Neural crest cell (in vitro differentiated cells): ENCODE results near the gene GSG1. TPM values are rescaled to one million over a fixed set of nuclear protein-coding genes. Genes with fewer than 3 reads are reported as not detected.

Experiments
- DNase-seq: peaks from one replicate; pipeline ENCODE4 v3.0.0; 2021; ENCODE audit warnings: low read depth, mixed read lengths, low spot score
- H3K27ac Mint-ChIP-seq: one replicate; pipeline ENCODE4 v1.8.0; 2021; ENCODE audit warnings: mild to moderate bottlenecking, mixed read lengths; ENCODE audit not compliant: unreplicated experiment
- H3K27me3 Mint-ChIP-seq: 2 replicates; pipeline ENCODE4 v1.8.0; 2021; ENCODE audit warnings: low read depth, mild to moderate bottlenecking, mixed read lengths
- H3K36me3 Mint-ChIP-seq: 2 replicates; pipeline ENCODE4 v1.8.0; 2021; ENCODE audit warnings: low read depth, mild to moderate bottlenecking, mixed read lengths
- H3K4me1 Mint-ChIP-seq: 2 replicates; pipeline ENCODE4 v1.8.0; 2021; ENCODE audit warnings: mixed read lengths
- H3K4me3 Mint-ChIP-seq: one replicate; pipeline ENCODE4 v1.8.0; 2021; ENCODE audit warnings: mild to moderate bottlenecking, mixed read lengths
- H3K9me3 Mint-ChIP-seq: 2 replicates; pipeline ENCODE4 v1.8.0; 2021; ENCODE audit warnings: mixed read lengths
- total RNA-seq: library from RNA; stranded (reverse); gene quantifications from 2 replicates; pipeline ENCODE4 v1.2.1, GENCODE V29; 2021
- TF ChIP-seq, protein P1 (sequence below): fragments of 200-600 bp; sonication (generic); conservative IDR thresholded peaks from 2 replicates; pipeline ENCODE4 v1.5.0; 2021; ENCODE audit warnings: antibody characterized with exemption, mild to moderate bottlenecking

Gene GSG1
- total RNA-seq, 1 donor from 2014 or later, result not detected

DNA sequence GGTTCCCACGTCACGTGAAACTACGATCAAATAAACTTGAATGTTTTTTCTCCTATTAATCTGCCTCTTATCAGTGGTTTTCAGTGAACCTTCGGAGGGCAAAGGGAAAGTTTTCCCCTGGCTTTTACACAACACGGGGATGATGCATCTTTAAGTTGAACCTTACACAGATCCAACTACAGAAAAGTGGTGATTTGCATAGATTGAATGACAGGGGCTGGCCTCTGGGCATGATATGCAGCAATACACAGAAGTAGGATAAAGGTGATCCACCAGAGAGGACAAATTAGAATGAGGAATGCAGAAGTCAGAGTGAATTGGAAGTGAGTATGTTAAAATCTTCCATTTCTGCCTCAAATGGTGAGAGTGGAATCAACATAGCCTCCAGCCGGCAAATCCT is 11.6 kb downstream of the GSG1 start:
- Mint-ChIP-seq H3K27ac (no peak overlapping the region), H3K27me3 (peaks cover 7% of the 10 kb centered on the region), H3K4me1 (peaks cover 16% of the 10 kb centered on the region), H3K36me3 (no peaks in the 10 kb centered on the region), H3K9me3 (no peaks in the 10 kb centered on the region), H3K4me3 (no peak overlapping the region)
- DNase-seq, result no peak
- TF ChIP-seq, protein P1, sequence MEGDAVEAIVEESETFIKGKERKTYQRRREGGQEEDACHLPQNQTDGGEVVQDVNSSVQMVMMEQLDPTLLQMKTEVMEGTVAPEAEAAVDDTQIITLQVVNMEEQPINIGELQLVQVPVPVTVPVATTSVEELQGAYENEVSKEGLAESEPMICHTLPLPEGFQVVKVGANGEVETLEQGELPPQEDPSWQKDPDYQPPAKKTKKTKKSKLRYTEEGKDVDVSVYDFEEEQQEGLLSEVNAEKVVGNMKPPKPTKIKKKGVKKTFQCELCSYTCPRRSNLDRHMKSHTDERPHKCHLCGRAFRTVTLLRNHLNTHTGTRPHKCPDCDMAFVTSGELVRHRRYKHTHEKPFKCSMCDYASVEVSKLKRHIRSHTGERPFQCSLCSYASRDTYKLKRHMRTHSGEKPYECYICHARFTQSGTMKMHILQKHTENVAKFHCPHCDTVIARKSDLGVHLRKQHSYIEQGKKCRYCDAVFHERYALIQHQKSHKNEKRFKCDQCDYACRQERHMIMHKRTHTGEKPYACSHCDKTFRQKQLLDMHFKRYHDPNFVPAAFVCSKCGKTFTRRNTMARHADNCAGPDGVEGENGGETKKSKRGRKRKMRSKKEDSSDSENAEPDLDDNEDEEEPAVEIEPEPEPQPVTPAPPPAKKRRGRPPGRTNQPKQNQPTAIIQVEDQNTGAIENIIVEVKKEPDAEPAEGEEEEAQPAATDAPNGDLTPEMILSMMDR, result no peak

DNA sequence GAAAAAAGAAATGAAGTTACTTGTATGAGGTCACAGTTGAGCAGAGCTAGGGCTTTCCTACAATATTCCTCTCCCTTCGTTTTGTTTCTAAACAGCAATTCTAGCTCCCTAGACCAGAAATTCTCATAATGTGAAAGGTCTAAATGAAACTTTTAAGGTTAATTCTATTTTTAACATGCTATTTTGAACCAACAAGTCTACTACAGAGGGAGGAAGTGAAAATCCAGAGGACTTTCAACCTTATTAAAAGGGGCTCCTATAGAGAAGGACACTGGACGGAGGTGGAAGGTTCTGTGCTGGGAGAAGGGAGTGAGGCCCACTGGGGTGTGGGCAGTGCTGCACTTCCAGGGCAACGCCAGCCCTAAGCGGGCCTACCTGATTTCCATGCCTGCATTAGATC is 13.4 kb downstream of the GSG1 start:
- Mint-ChIP-seq H3K36me3 (peaks cover 7% of the 10 kb centered on the region), H3K9me3 (no peaks in the 10 kb centered on the region), H3K27me3 (peaks cover 7% of the 10 kb centered on the region), H3K4me1 (peaks cover 16% of the 10 kb centered on the region), H3K27ac (no peak overlapping the region), H3K4me3 (no peak overlapping the region)
- TF ChIP-seq, protein P1, result no peak
- DNase-seq, result no peak

GRCh38 chr12:13088496-13088895 is 15.0 kb downstream of the GSG1 start:
- H3K4me3 Mint-ChIP-seq, result no peak overlapping the region
- no peaks in the 10 kb centered on the region for H3K9me3 Mint-ChIP-seq
- peaks cover 10% of the 10 kb centered on the region for H3K36me3 Mint-ChIP-seq
- DNase-seq, result no peak
- H3K27me3 Mint-ChIP-seq, result peaks cover 2% of the 10 kb centered on the region
- H3K4me1 Mint-ChIP-seq, result peaks cover 16% of the 10 kb centered on the region
- no peak overlapping the region for H3K27ac Mint-ChIP-seq
- TF ChIP-seq, protein P1, result no peak

DNA sequence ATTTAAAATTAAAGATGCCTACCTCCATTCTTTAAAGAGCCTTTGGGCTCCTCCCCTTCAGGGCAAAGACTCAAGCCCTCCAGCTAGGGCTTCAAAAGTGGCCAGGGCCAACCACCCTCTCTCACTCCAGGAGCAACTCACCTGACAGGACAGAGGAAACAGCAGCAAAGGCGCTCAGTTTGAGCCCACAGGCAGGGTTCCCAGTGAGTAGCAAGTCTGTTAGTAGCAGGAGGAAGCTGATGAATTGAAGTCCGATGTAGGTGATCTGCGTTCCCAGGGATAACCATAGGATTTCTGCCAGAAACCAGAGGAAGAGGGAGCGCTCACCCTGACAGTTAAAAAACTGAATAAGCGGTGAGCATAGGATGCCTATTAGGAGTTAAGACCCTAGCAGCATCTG is 15.7 kb downstream of the GSG1 start:
- Mint-ChIP-seq H3K4me1 (peaks cover 16% of the 10 kb centered on the region), H3K9me3 (no peaks in the 10 kb centered on the region), H3K27me3 (peaks cover 2% of the 10 kb centered on the region), H3K36me3 (peaks cover 15% of the 10 kb centered on the region), H3K27ac (no peak overlapping the region), H3K4me3 (no peak overlapping the region)
- TF ChIP-seq, protein P1, result no peak
- DNase-seq, result no peak

DNA sequence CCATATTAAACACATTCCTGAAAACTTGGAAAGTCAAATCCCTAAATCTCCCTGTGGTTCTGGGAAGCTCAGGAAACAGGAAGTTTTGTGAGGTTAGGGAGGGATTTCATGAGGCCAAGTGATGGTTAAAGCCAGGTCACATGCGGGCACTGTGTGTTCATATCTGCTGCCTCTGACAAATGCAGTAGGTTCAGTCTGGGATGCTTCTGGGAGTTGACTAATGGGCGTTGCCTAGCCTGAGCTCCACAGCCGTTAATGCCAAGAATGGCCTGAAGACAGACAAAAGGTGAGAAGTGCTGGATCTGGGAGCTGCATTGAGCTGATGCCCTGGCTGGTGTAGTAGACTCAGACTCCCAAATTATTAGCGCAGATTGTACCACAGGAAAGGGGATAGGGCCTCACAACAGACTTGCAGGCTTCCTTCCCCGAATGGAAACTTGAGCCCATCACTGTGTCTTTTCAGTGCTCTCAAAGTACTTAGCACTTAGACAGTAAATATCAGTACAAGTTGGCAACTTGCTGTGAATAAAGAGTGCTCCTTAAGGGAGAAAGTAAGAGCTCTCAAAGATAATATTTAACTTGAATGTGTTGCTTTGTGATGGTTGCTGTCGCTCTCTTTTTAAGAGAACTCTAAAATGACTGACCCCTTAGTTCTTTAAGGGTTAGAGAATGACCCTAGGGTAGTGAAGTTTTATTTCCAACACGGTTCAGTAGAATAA is 17.3 kb downstream of the GSG1 start:
- Mint-ChIP-seq H3K9me3 (no peaks in the 10 kb centered on the region), H3K27ac (no peak overlapping the region)

More for the DNA sequence above, 17.3 kb downstream of the GSG1 start:
- H3K36me3 Mint-ChIP-seq, result peaks cover 17% of the 10 kb centered on the region
- H3K4me1 Mint-ChIP-seq, result peaks cover 11% of the 10 kb centered on the region
- TF ChIP-seq, protein P1, result no peak
- peaks cover 2% of the 10 kb centered on the region for H3K27me3 Mint-ChIP-seq
- no peak overlapping the region for H3K4me3 Mint-ChIP-seq
- no peak for DNase-seq
